Transverse colon (tissue), 4 donors: ENCODE results near the gene BLM. TPM values are rescaled to one million over a fixed set of nuclear protein-coding genes. Genes with fewer than 3 reads are reported as not detected.

Source experiments
- DNase-seq: peaks from one replicate; pipeline ENCODE4 v3.0.0-alpha.2; 2019
- H3K27ac ChIP-seq, 4 donors: fragments of 200-600 bp; sonication (generic); 2 replicates each; pipeline ENCODE4 v1.5.1; 2016 to 2018; ENCODE audit warnings: inconsistent platforms in 4 of 4
- H3K27me3 ChIP-seq: fragments of 200-600 bp; sonication (generic); 2 replicates; pipeline ENCODE4 v1.5.1; 2017; ENCODE audit warnings: inconsistent platforms
- H3K36me3 ChIP-seq, 4 donors: fragments of 200-600 bp; sonication (generic); 2 replicates each; pipeline ENCODE4 v1.5.1; 2017 to 2019; ENCODE audit warnings: inconsistent platforms in 4 of 4
- H3K4me1 ChIP-seq, 4 donors: fragments of 200-600 bp; sonication (generic); 2 replicates each; pipeline ENCODE4 v1.5.1; 2017 to 2020; ENCODE audit warnings: inconsistent platforms in 4 of 4
- H3K4me3 ChIP-seq, 4 donors: fragments of 200-600 bp; sonication (generic); 1 replicate in 1 of 4; 2 replicates in 3 of 4; pipeline versions ENCODE4 v1.5.1 to v1.6.1; 2017 to 2019; ENCODE audit warnings: inconsistent platforms in 4 of 4
- H3K9me3 ChIP-seq, 2 donors: fragments of 200-600 bp; sonication (generic); 2 replicates each; pipeline ENCODE4 v1.5.1; 2017 to 2019; ENCODE audit warnings: inconsistent platforms in 2 of 2
- EP300 ChIP-seq: sonication (generic); formaldehyde crosslinking; IDR thresholded peaks from one replicate; pipeline ENCODE4 v1.6.1; 2017; ENCODE audit warnings: antibody characterized with exemption, low read depth
- POLR2A ChIP-seq: fragments of 450-650 bp; IDR thresholded peaks from one replicate; pipeline ENCODE4 v1.6.1; 2016; ENCODE audit warnings: antibody characterized with exemption, mild to moderate bottlenecking, moderate library complexity
- POLR2AphosphoS5 ChIP-seq, 3 donors: sonication (generic); formaldehyde crosslinking; IDR thresholded peaks; one replicate each; pipeline ENCODE4 v1.6.1; 2016; ENCODE audit warnings: antibody characterized with exemption in 3 of 3
- WGBS, 2 donors: methylation state at CpG; one replicate each; pipeline ENCODE4 v1.1.5; 2018; ENCODE audit warnings: low coverage in 1 of 2; 5-methylcytosine and 5-hydroxymethylcytosine counted together
- in situ Hi-C, 4 donors: fragments of 200-750 bp; cut with MboI; loops; one replicate each; pipeline versions ENCODE4 v1.15.0 to v1.15.1; 2017; ENCODE audit warnings: low sequenced_read_pairs in 3 of 4, low pct_ligation_motif_present in 1 of 4, low pct_unique_long_range_greater_than_20kb in 1 of 4
- intact Hi-C: fragments of 100-400 bp; cut with DNase I; formaldehyde crosslinking; loops from one replicate; pipeline ENCODE4 v1.15.1; 2023; ENCODE audit warnings: low total_unique reads
- total RNA-seq, 4 donors: library from RNA; depleted of rRNA; stranded (reverse); fragments of >200 nt; gene quantifications; one replicate each; pipeline ENCODE4 v1.1.0, GENCODE V29; 2016
- TF ChIP-seq, protein P1 (sequence below), 5 experiments: fragments of 200-600 bp in 3 of 5; fragments of 450-650 bp in 2 of 5; sonication (generic) in 3 of 5; IDR thresholded peaks; 1 replicate in 2 of 5; 2 replicates in 3 of 5; pipeline ENCODE4 v1.5.1; 2016 to 2017; ENCODE audit warnings: antibody characterized with exemption in 5 of 5, inconsistent platforms in 3 of 5, mild to moderate bottlenecking in 2 of 5, moderate library complexity in 1 of 5

Gene BLM
- total RNA-seq, 4 donors from 2014 or later: 1.5 to 6.4 (median 2.0) TPM

DNA sequence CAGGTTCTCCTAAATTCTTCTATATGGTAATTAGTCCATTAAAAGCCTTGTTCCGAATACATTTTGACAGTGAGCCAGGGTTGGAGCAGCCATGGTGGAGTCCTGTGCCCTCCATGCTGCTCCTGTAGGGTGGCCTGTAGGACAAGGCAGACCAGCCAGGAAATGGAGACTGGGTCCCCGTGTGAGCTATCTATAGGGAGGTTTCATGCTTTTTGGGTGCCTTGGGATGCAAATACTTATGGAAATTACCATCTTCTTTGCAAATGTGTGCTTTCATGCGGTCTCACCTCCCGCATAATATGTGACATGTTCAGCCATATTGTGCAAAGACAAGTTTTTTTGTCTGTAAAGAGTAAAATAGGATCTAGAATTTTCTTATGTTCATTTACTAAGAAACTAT lies 93.2 kb downstream of the BLM start:
- no peaks in the 10 kb centered on the region for H3K36me3 ChIP-seq
- DNase-seq: no peak
- WGBS, 2 donors: 88 to 90% methylated on average over 3 to 4 of the region's 4 CpGs
- H3K4me3 ChIP-seq: no peak overlapping the region
- intact Hi-C loops (no loop called here), in situ Hi-C loops (no loop called here)
- peaks cover 0 to 10% (median 7%) of the 10 kb centered on the region in 4 donors for H3K4me1 ChIP-seq
- no peaks in the 10 kb centered on the region for H3K27me3 ChIP-seq
- TF ChIP-seq POLR2AphosphoS5 (IDR thresholded peaks at IDR 0.05) (no peak), POLR2A (no peak), EP300 (no peak)
- TF ChIP-seq, protein P1, sequence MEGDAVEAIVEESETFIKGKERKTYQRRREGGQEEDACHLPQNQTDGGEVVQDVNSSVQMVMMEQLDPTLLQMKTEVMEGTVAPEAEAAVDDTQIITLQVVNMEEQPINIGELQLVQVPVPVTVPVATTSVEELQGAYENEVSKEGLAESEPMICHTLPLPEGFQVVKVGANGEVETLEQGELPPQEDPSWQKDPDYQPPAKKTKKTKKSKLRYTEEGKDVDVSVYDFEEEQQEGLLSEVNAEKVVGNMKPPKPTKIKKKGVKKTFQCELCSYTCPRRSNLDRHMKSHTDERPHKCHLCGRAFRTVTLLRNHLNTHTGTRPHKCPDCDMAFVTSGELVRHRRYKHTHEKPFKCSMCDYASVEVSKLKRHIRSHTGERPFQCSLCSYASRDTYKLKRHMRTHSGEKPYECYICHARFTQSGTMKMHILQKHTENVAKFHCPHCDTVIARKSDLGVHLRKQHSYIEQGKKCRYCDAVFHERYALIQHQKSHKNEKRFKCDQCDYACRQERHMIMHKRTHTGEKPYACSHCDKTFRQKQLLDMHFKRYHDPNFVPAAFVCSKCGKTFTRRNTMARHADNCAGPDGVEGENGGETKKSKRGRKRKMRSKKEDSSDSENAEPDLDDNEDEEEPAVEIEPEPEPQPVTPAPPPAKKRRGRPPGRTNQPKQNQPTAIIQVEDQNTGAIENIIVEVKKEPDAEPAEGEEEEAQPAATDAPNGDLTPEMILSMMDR (IDR thresholded peaks at IDR 0.05): no peak
- no peak overlapping the region for H3K27ac ChIP-seq
- no peaks in the 10 kb centered on the region for H3K9me3 ChIP-seq

DNA sequence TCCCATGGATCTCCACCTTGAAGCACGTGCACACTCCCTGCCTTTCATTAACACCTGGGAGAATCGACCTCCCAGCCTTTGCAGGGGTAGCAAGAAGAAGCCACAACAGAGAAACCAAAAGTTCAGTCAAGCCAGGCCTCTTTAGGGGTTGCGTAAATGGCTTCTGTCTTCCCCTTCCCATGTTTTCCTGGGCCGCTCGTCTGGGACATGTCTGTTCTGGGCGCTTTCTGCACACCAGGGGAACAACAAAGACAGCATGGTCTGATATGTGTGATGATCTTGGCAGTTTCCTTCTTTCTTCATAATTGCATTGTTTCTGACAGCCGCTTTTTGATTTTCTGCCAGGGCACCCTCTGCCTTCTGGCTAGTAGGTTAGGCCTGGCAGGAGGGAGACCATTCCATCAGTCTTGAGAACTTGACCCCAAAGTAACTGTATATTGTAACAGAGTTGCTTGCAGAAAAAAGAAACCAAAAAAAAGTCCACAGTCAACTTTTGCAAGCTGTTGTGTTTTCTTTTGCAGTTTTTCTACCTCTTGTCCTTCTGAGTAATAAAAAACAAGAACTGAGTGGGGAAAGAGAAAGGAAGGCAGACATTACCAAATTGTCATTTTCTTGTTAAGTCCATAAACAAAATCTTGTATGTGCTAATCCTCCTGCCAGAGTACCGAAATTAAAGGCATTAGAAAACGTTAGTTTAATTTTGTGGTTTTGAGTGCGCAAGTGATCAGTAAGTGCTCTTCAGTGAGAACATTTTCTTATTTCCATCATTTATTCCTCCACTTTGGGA lies 95.2 kb downstream of the BLM start:
- Histone ChIP-seq H3K36me3 (no peaks in the 10 kb centered on the region), H3K27me3 (no peaks in the 10 kb centered on the region), H3K27ac (no peak overlapping the region), H3K9me3 (no peaks in the 10 kb centered on the region), H3K4me1 (peaks cover 0 to 10% (median 7%) of the 10 kb centered on the region in 4 donors), H3K4me3 (no peak overlapping the region)
- in situ Hi-C loops (no loop called here), intact Hi-C loops (no loop called here)
- 78 to 80% methylated on average over 4 to 10 of the region's 10 CpGs for WGBS, 2 donors
- TF ChIP-seq, protein P1 (IDR thresholded peaks at IDR 0.05): no peak
- no peak for TF ChIP-seq POLR2AphosphoS5 (IDR thresholded peaks at IDR 0.05)
- no peak for TF ChIP-seq EP300
- TF ChIP-seq POLR2A: no peak
- DNase-seq: no peak

DNA sequence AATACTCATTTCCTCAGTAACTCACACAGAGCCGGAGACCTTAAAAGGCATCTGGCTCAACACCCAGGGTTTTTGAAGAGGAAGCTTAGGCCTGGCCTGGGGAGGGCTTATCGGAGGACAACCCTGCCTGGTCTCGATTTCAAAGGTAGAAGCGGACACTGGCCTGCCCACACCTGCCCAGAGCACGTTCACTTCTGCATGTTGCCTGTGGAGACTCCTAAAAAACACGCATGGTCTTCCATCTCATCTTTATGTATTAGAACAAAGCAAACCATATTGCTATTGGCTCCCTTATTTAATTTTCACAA lies 95.8 kb downstream of the BLM start:
- Histone ChIP-seq H3K4me3 (no peak overlapping the region), H3K9me3 (no peaks in the 10 kb centered on the region), H3K4me1 (peaks cover 0 to 10% (median 7%) of the 10 kb centered on the region in 4 donors), H3K36me3 (no peaks in the 10 kb centered on the region), H3K27ac (no peak overlapping the region), H3K27me3 (no peaks in the 10 kb centered on the region)
- in situ Hi-C loops (no loop called here), intact Hi-C loops (no loop called here)
- DNase-seq: no peak
- 91 to 100% methylated on average over 1 to 6 of the region's 6 CpGs for WGBS, 2 donors
- TF ChIP-seq EP300 (no peak), POLR2AphosphoS5 (IDR thresholded peaks at IDR 0.05) (no peak), POLR2A (no peak)
- TF ChIP-seq, protein P1 (IDR thresholded peaks at IDR 0.05): no peak

DNA sequence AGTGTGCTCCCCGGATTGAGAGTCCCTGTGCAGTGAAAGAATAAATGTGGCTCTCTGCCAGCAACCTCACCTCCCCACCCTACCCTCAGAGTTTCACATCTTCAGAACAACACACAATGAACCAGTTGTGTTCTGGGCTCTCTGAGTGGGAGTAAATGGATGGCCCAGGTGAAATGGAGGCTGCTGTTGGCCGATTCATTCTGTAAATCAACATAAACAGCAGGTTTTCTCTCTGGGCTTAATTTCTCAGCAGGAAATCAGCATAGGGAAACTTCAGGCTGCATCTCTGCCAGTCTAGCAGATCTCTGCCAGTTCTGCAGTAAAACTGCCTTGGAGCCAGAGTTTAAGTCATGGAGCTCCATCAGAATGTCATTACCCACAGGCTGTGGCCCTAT lies 96.6 kb downstream of the BLM start:
- H3K9me3 ChIP-seq: no peaks in the 10 kb centered on the region
- peaks cover 0 to 15% (median 9%) of the 10 kb centered on the region in 4 donors for H3K4me1 ChIP-seq
- no peak overlapping the region for H3K4me3 ChIP-seq
- intact Hi-C loops: no loop called here
- 50% methylated on average over 2 of the region's 2 CpGs; no CpG with 5 or more reads in 1 of the 2 donors for WGBS, 2 donors
- no peak for DNase-seq
- TF ChIP-seq, protein P1 (IDR thresholded peaks at IDR 0.05): no peak
- no peak for TF ChIP-seq EP300
- peak overlapping the region in 2 of 4 donors; percentile 9 to 30 for H3K27ac ChIP-seq
- no peaks in the 10 kb centered on the region for H3K36me3 ChIP-seq
- in situ Hi-C loops: no loop called here
- no peaks in the 10 kb centered on the region for H3K27me3 ChIP-seq
